BJ (cell line): Measurements from ENCODE around the gene STK38. TPM values are rescaled to one million over a fixed set of nuclear protein-coding genes. Genes with fewer than 3 reads are reported as not detected.
"Not testable (repeated sequence)": the region's sequence is repeated elsewhere in the genome, so short reads cannot be mapped to it uniquely, and the experiment has no call there.

Source experiments
- CTCF ChIA-PET: fragments of 350-600 bp; formaldehyde crosslinking; extraction: SDS; loops from one replicate; lab custom pipeline; 2021; ENCODE audit warnings: antibody characterized with exemption, inconsistent platforms; lab: Yijun Ruan, JAX
- POLR2A ChIA-PET: fragments of 300-600 bp; sonication (Branson Sonifier 250); formaldehyde crosslinking; extraction: SDS; loops from one replicate; lab custom pipeline; 2021; ENCODE audit warnings: antibody characterized with exemption; lab: Charles Lee
- DNase-seq: peaks from one replicate; pipeline ENCODE4 v3.0.0-alpha.2; 2011; ENCODE audit warnings: low read depth
- H3K27me3 ChIP-seq: 2 replicates; pipeline ENCODE4 v1.6.0; 2011; ENCODE audit warnings: low read length; ENCODE audit not compliant: control insufficient read depth, insufficient read depth
- H3K36me3 ChIP-seq: 2 replicates; pipeline ENCODE4 v1.5.1; 2011; ENCODE audit warnings: low read length; ENCODE audit not compliant: control insufficient read depth, insufficient read depth
- H3K4me3 ChIP-seq: 2 replicates; pipeline ENCODE4 v1.5.1; 2011; ENCODE audit warnings: low read depth, mild to moderate bottlenecking, control low read depth, low read length
- CTCF ChIP-seq: IDR thresholded peaks from 2 replicates; pipeline ENCODE4 v1.5.1; 2011; ENCODE audit warnings: low read depth, mild to moderate bottlenecking, control low read depth, inconsistent platforms, low read length, moderate library complexity; ENCODE audit not compliant: insufficient read depth
- polyA plus RNA-seq: library from polyadenylated mRNA; depleted of rRNA; stranded (reverse); fragments of >200 nt; gene quantifications from 2 replicates; pipeline ENCODE4 v1.2.3, GENCODE V29; 2011

Gene STK38
- polyA plus RNA-seq, 1 experiment = 22.1 TPM

- no peak overlapping the region for H3K4me3 ChIP-seq
- H3K36me3 ChIP-seq = peaks cover 13% of the 10 kb centered on the region
- ChIA-PET CTCF (interaction anchor here (1.6 kb wide), 1 partner anchor 10 kb away, joined by 3 read pairs; no protein-coding TSS in a partner anchor), POLR2A (no interaction called here)
- H3K27me3 ChIP-seq = no peaks in the 10 kb centered on the region
- no peak for DNase-seq
- TF ChIP-seq CTCF = no peak
Observed at GRCh38 chr6:36491378-36491965, 55.8 kb downstream of the STK38 start.

GRCh38 chr6:36489426-36489825, 57.9 kb downstream of the STK38 start:
- CTCF ChIA-PET = no interaction called here
- Histone ChIP-seq H3K36me3 (peaks cover 13% of the 10 kb centered on the region), H3K4me3 (no peak overlapping the region), H3K27me3 (no peaks in the 10 kb centered on the region)
- DNase-seq = no peak
- POLR2A ChIA-PET = no interaction called here
- no peak for TF ChIP-seq CTCF

GRCh38 chr6:36488221-36488620, 59.1 kb downstream of the STK38 start:
- TF ChIP-seq CTCF = no peak
- CTCF ChIA-PET = interaction anchor here (1.2 to 2.1 kb wide), 2 partner anchors 9 to 10 kb away, joined by 4 to 9 read pairs; no protein-coding TSS in a partner anchor
- POLR2A ChIA-PET = no interaction called here
- no peak for DNase-seq
- no peak overlapping the region for H3K4me3 ChIP-seq
- no peaks in the 10 kb centered on the region for H3K27me3 ChIP-seq
- peaks cover 9% of the 10 kb centered on the region for H3K36me3 ChIP-seq

GRCh38 chr6:36487698-36488097, 59.6 kb downstream of the STK38 start:
- TF ChIP-seq CTCF = no peak
- POLR2A ChIA-PET = no interaction called here
- peaks cover 9% of the 10 kb centered on the region for H3K36me3 ChIP-seq
- H3K4me3 ChIP-seq = no peak overlapping the region
- H3K27me3 ChIP-seq = no peaks in the 10 kb centered on the region
- CTCF ChIA-PET = interaction anchor here (2.1 kb wide), 1 partner anchor 9 kb away, joined by 9 read pairs; no protein-coding TSS in a partner anchor
- no peak for DNase-seq

GRCh38 chr6:36484736-36485135, 62.5 kb downstream of the STK38 start:
- no peak for TF ChIP-seq CTCF
- Histone ChIP-seq H3K36me3 (peaks cover 12% of the 10 kb centered on the region), H3K27me3 (no peaks in the 10 kb centered on the region), H3K4me3 (no peak overlapping the region)
- CTCF ChIA-PET = no interaction called here
- DNase-seq = no peak
- POLR2A ChIA-PET = no interaction called here

- H3K27me3 ChIP-seq, DNase-seq, H3K4me3 ChIP-seq, CTCF ChIA-PET, POLR2A ChIA-PET: not testable (repeated sequence)
- peaks cover 11% of the 10 kb centered on the region for H3K36me3 ChIP-seq
Observed at GRCh38 chr6:36483326-36483725, 64.0 kb downstream of the STK38 start.
